Prostate gland (tissue), 2 donors: ENCODE measurements around the gene DENND4A.

Source experiments
- CTCF ChIP-seq, 4 experiments: fragments of 200-600 bp in 2 of 4; fragments of 450-650 bp in 2 of 4; sonication (generic) in 2 of 4; IDR thresholded peaks; 1 replicate in 3 of 4; 2 replicates in 1 of 4; pipeline ENCODE4 v1.5.1; 2016 to 2019; ENCODE audit warnings: antibody characterized with exemption in 4 of 4, mild to moderate bottlenecking in 2 of 4, moderate library complexity in 2 of 4
- POLR2AphosphoS5 ChIP-seq: sonication (generic); formaldehyde crosslinking; IDR thresholded peaks from one replicate; pipeline ENCODE4 v1.6.1; 2017; ENCODE audit warnings: antibody characterized with exemption

- no peak for TF ChIP-seq POLR2AphosphoS5
- TF ChIP-seq CTCF (IDR thresholded peaks at IDR 0.05): no peak
Measured at GRCh38 chr15:65646486-65646885, 145.6 kb downstream of the DENND4A start.
